22Rv1 (cell line): Measurements from ENCODE around the gene STARD3.

Experiments
- CTCF ChIP-seq: fragments of 450-650 bp; IDR thresholded peaks from 2 replicates; pipeline ENCODE4 v1.5.1; 2017; ENCODE audit warnings: mild to moderate bottlenecking
- ZFX ChIP-seq: fragments of 450-650 bp; IDR thresholded peaks from 2 replicates; pipeline ENCODE4 v1.6.1; 2017; ENCODE audit warnings: antibody characterized with exemption, borderline replicate concordance

GRCh38 chr17:39652587-39653315 lies 15.8 kb downstream of the STARD3 start:
- TF ChIP-seq CTCF (no peak), ZFX (no peak)
